Duodenal mucosa (tissue), 2 donors: ENCODE measurements around the gene CAP2.
"Not testable (repeated sequence)": the region's sequence is repeated elsewhere in the genome, so short reads cannot be mapped to it uniquely, and the experiment has no call there.

ENCODE experiments used
- H3K27ac ChIP-seq: one replicate; pipeline ENCODE4 v1.7.0; 2013; ENCODE audit warnings: low read depth, low read length
- H3K27me3 ChIP-seq, 2 donors: one replicate each; pipeline ENCODE4 v1.7.0; 2013; ENCODE audit warnings: low read length in 2 of 2, control low read depth in 1 of 2; ENCODE audit not compliant: insufficient read depth in 2 of 2, control insufficient read depth in 1 of 2
- H3K36me3 ChIP-seq, 2 donors: one replicate each; pipeline ENCODE4 v1.7.0; 2013; ENCODE audit warnings: low read length in 2 of 2, control low read depth in 1 of 2; ENCODE audit not compliant: insufficient read depth in 2 of 2, control insufficient read depth in 1 of 2
- H3K4me1 ChIP-seq, 2 donors: one replicate each; pipeline ENCODE4 v1.7.0; 2013; ENCODE audit warnings: low read length in 2 of 2, control low read depth in 1 of 2; ENCODE audit not compliant: insufficient read depth in 2 of 2, control insufficient read depth in 1 of 2
- H3K4me3 ChIP-seq, 2 donors: one replicate each; pipeline ENCODE4 v1.7.0; 2013; ENCODE audit warnings: low read length in 2 of 2, low read depth in 1 of 2
- H3K9ac ChIP-seq, 2 donors: one replicate each; pipeline ENCODE4 v1.7.0; 2013; ENCODE audit warnings: low read length in 2 of 2, low read depth in 1 of 2
- H3K9me3 ChIP-seq, 2 donors: one replicate each; pipeline ENCODE4 v1.7.0; 2013; ENCODE audit warnings: low read length in 2 of 2, control low read depth in 1 of 2; ENCODE audit not compliant: control insufficient read depth in 1 of 2

The CAP2 gene

GRCh38 chr6:17506531-17506930 lies 113.1 kb downstream of the CAP2 start:
- Histone ChIP-seq H3K36me3 (no peaks in the 10 kb centered on the region), H3K4me1 (no peaks in the 10 kb centered on the region), H3K27ac (no peak overlapping the region), H3K27me3 (no peaks in the 10 kb centered on the region), H3K4me3 (no peak overlapping the region), H3K9ac (no peak overlapping the region), H3K9me3 (no peaks in the 10 kb centered on the region)

- H3K9ac ChIP-seq = no peak overlapping the region
- no peak overlapping the region for H3K4me3 ChIP-seq
- no peaks in the 10 kb centered on the region for H3K27me3 ChIP-seq
- H3K27ac ChIP-seq = no peak overlapping the region
- no peaks in the 10 kb centered on the region for H3K4me1 ChIP-seq
- H3K36me3 ChIP-seq = no peaks in the 10 kb centered on the region
- no peaks in the 10 kb centered on the region for H3K9me3 ChIP-seq
These were observed 113.6 kb downstream of the CAP2 start for GRCh38 chr6:17506962-17507361.

- Histone ChIP-seq H3K27me3 (no peaks in the 10 kb centered on the region), H3K4me1 (no peaks in the 10 kb centered on the region), H3K9ac (no peak overlapping the region), H3K4me3 (no peak overlapping the region), H3K27ac (no peak overlapping the region), H3K9me3 (no peaks in the 10 kb centered on the region), H3K36me3 (no peaks in the 10 kb centered on the region)
These were observed 117.7 kb downstream of the CAP2 start for GRCh38 chr6:17511084-17511483.

- H3K36me3 ChIP-seq = no peaks in the 10 kb centered on the region
- H3K27ac ChIP-seq = no peak overlapping the region
- no peak overlapping the region for H3K4me3 ChIP-seq
- no peak overlapping the region for H3K9ac ChIP-seq
- H3K4me1 ChIP-seq = no peaks in the 10 kb centered on the region
- no peaks in the 10 kb centered on the region for H3K27me3 ChIP-seq
- H3K9me3 ChIP-seq = no peaks in the 10 kb centered on the region
These were observed 118.2 kb downstream of the CAP2 start for GRCh38 chr6:17511580-17511979.

GRCh38 chr6:17519120-17519519 lies 125.7 kb downstream of the CAP2 start:
- Histone ChIP-seq H3K9me3 (no peaks in the 10 kb centered on the region), H3K4me3 (no peak overlapping the region), H3K27ac (no peak overlapping the region), H3K9ac (no peak overlapping the region), H3K4me1 (no peaks in the 10 kb centered on the region), H3K27me3 (no peaks in the 10 kb centered on the region), H3K36me3 (no peaks in the 10 kb centered on the region)

- no peaks in the 10 kb centered on the region for H3K36me3 ChIP-seq
- H3K9me3 ChIP-seq = no peaks in the 10 kb centered on the region
- no peak overlapping the region for H3K27ac ChIP-seq
- no peak overlapping the region for H3K4me3 ChIP-seq
- H3K9ac ChIP-seq = no peak overlapping the region
- H3K27me3 ChIP-seq = no peaks in the 10 kb centered on the region
- no peaks in the 10 kb centered on the region for H3K4me1 ChIP-seq
These were observed 132.2 kb downstream of the CAP2 start for GRCh38 chr6:17525637-17526036.

- Histone ChIP-seq H3K9ac (no peak overlapping the region), H3K9me3 (no peaks in the 10 kb centered on the region), H3K4me1 (no peaks in the 10 kb centered on the region), H3K36me3 (no peaks in the 10 kb centered on the region), H3K27me3 (no peaks in the 10 kb centered on the region), H3K4me3 (no peak overlapping the region), H3K27ac (no peak overlapping the region)
These were observed 133.7 kb downstream of the CAP2 start for GRCh38 chr6:17527076-17527475.

- H3K36me3 ChIP-seq = no peaks in the 10 kb centered on the region
- H3K4me1 ChIP-seq = no peaks in the 10 kb centered on the region
- H3K27ac ChIP-seq = no peak overlapping the region
- H3K9ac ChIP-seq = no peak overlapping the region
- H3K9me3 ChIP-seq = no peaks in the 10 kb centered on the region
- H3K27me3 ChIP-seq = no peaks in the 10 kb centered on the region
- no peak overlapping the region for H3K4me3 ChIP-seq
These were observed 137.0 kb downstream of the CAP2 start for GRCh38 chr6:17530321-17530835.

GRCh38 chr6:17536586-17536985 lies 143.2 kb downstream of the CAP2 start:
- no peaks in the 10 kb centered on the region for H3K9me3 ChIP-seq
- H3K4me1 ChIP-seq = no peaks in the 10 kb centered on the region
- no peaks in the 10 kb centered on the region for H3K27me3 ChIP-seq
- H3K27ac ChIP-seq = no peak overlapping the region
- H3K4me3 ChIP-seq = no peak overlapping the region
- H3K36me3 ChIP-seq = no peaks in the 10 kb centered on the region
- H3K9ac ChIP-seq = no peak overlapping the region

- Histone ChIP-seq H3K27ac (no peak overlapping the region), H3K4me3 (no peak overlapping the region), H3K27me3 (no peaks in the 10 kb centered on the region), H3K9ac (no peak overlapping the region), H3K4me1 (no peaks in the 10 kb centered on the region), H3K9me3 (no peaks in the 10 kb centered on the region), H3K36me3 (no peaks in the 10 kb centered on the region)
These were observed 148.8 kb downstream of the CAP2 start for GRCh38 chr6:17542243-17542642.

GRCh38 chr6:17545681-17546080 lies 152.3 kb downstream of the CAP2 start:
- H3K4me1 ChIP-seq, H3K4me3 ChIP-seq, H3K27me3 ChIP-seq, H3K36me3 ChIP-seq, H3K9ac ChIP-seq, H3K9me3 ChIP-seq, H3K27ac ChIP-seq: not testable (repeated sequence)
